VCaP (cell line): ENCODE data around the gene LTBP1.

Source experiments
- H3K27ac ChIP-seq: fragments of 450-650 bp; 2 replicates; pipeline ENCODE4 v1.5.1; 2017
- CTCF ChIP-seq: fragments of 450-650 bp; conservative IDR thresholded peaks from 2 replicates; pipeline ENCODE4 v1.5.1; 2017; ENCODE audit warnings: mild to moderate bottlenecking, moderate library complexity

Gene LTBP1

DNA sequence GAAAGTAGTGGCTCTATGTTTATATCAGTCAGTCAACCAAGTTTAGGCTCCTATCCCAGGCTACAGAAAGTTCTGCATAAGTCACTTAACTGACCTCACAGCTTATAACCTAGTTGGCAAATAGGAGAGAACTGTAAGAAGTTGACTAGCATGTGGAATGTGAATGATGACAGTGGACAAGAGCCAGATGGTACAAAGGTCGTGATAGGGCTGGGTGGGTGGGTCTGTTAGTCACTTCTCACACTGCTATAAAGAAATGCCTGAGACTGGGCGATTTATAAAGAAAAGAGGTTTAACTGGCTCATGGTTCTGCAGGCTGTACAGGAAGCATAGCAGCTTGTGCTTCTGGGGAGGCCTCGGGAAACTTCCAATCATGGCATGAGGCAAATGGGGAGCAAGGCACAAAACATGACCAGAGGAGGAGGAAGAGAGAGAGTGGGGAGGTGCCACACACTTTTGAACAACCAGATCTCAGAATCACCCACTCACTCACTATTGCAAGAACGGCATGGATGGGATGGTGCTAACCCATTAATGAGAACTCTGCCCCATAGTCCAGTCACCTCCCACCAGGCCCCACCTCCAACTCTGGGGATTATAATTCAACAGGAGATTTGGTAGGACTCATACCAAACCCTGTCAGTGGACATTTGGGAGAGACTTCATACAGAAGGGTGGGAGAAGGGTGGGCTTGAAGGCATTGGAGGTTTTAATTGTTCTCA is 68.8 kb downstream of the LTBP1 start:
- no peak for TF ChIP-seq CTCF
- no peak overlapping the region for H3K27ac ChIP-seq

DNA sequence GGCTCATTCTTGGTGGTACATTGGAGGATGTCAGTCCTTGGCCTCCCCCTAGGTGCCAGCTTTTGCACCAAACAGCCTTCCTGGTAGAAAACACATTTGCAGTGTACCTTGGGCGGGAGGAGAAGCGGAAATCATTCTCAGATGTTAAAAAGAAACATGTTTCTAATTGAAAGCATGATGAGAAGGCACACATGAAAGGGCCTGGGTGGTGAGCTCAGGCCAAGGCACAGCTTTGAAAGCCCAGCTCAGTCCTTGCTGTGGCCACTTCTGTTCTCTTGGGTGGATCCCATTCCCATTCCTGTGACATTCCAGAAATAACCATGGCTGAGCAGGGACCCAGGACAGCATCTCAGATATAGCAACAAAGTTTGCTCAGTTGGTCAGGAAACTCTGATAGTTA is 71.5 kb downstream of the LTBP1 start:
- no peak for TF ChIP-seq CTCF
- no peak overlapping the region for H3K27ac ChIP-seq

- H3K27ac ChIP-seq, result no peak overlapping the region
- no peak for TF ChIP-seq CTCF
Measured at GRCh38 chr2:33019796-33020195, 73.0 kb downstream of the LTBP1 start.

DNA sequence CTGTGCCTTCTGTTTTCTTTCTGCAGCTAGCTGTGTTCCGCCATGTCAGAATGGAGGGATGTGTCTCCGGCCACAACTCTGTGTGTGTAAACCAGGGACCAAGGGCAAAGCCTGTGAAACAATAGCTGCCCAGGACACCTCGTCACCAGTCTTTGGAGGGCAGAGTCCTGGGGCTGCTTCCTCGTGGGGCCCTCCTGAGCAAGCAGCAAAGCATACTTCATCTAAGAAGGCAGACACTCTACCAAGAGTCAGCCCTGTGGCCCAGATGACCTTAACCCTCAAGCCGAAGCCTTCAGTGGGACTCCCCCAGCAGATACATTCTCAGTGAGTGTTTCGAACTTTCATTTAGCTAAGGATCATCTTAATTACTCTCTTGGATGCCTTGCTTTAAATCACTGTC is 74.1 kb downstream of the LTBP1 start:
- H3K27ac ChIP-seq, result no peak overlapping the region
- TF ChIP-seq CTCF, result no peak

- TF ChIP-seq CTCF, result no peak
- no peak overlapping the region for H3K27ac ChIP-seq
Measured at GRCh38 chr2:33021542-33022227, 74.9 kb downstream of the LTBP1 start.

DNA sequence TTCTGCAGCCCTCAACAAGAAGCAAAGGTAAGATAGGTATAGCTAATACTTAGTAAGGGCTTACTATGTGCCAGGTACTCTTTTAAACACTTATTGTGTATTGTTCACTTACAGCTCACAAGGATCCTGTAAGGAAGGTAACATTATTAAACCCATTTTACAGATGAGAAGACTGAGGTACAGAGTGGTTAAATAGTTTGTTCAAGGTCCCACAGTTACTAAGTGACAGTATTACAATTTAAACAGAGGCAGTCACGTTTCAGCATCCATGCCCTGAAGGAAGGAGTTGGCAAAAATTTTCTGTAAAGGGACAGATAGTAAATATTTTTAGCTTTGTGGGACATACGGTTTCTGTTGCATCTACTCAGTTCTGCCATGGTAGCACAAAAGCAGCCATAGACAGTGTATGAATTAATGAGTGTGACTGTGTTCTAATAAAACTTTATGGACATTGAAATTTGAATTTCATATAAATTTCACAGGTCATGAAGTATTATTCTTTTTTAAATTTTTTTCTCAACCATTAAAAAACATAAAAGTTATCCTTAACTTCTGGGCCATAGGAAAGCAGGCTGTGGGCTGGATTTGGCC is 75.7 kb downstream of the LTBP1 start:
- no peak for TF ChIP-seq CTCF
- H3K27ac ChIP-seq, result no peak overlapping the region

GRCh38 chr2:33022989-33023727 is 76.4 kb downstream of the LTBP1 start:
- no peak for TF ChIP-seq CTCF
- no peak overlapping the region for H3K27ac ChIP-seq
